Right ventricle myocardium inferior (tissue), 1 donor: Measurements from ENCODE around the gene MMP28. TPM values are rescaled to one million over a fixed set of nuclear protein-coding genes. Genes with fewer than 3 reads are reported as not detected.

Experiments used
- total RNA-seq: library from RNA; stranded (reverse); fragmentation: NEBNext Ultra II Directional; extraction: Animal tissue kit (Norgen Biotek cat#: 25700); gene quantifications from one replicate; pipeline ENCODE4 v1.2.1, GENCODE V29; 2021
- donor health status: DM: no; HTN: yes; CAD: no; lungs with severe emphysema.

MMP28 gene
- total RNA-seq, 1 donor from 2014 or later, result 2.3 TPM

Other genes with a start within 250 kb of the MMP28 start
- not detected for gene SLFN14, start 234.8 kb downstream of the MMP28 start, total RNA-seq
- 7.0 TPM for gene PEX12, start 217.1 kb downstream of the MMP28 start, total RNA-seq
- 117 TPM for gene AP2B1, start 208.3 kb downstream of the MMP28 start, total RNA-seq
- 18.9 TPM for gene RASL10B, start 64.0 kb downstream of the MMP28 start, total RNA-seq
- 0.27 TPM for gene GAS2L2, start 42.4 kb downstream of the MMP28 start, total RNA-seq
- not detected for gene C17orf50, start 34.8 kb downstream of the MMP28 start, total RNA-seq
- 95.9 TPM for gene TAF15, start 13.8 kb upstream of the MMP28 start, total RNA-seq
- gene HEATR9, start 73.2 kb upstream of the MMP28 start, total RNA-seq, result not detected
- 1.7 TPM for gene CCL5, start 84.7 kb upstream of the MMP28 start, total RNA-seq
- not detected for gene RDM1, start 135.1 kb upstream of the MMP28 start, total RNA-seq
- not detected for gene LYZL6, start 148.1 kb upstream of the MMP28 start, total RNA-seq
- not detected for gene CCL16, start 185.9 kb upstream of the MMP28 start, total RNA-seq
- 10.3 TPM for gene CCL14, start 191.1 kb upstream of the MMP28 start, total RNA-seq
- gene CCL15, start 205.9 kb upstream of the MMP28 start, total RNA-seq, result not detected
- gene CCL23, start 222.3 kb upstream of the MMP28 start, total RNA-seq, result not detected